ACC112 (cell line): Measurements from ENCODE around the gene ALG12.

Source experiments
- H2AFZ ChIP-seq: fragments of 200-600 bp; sonication (generic); one replicate; pipeline ENCODE4 v1.6.0; 2017; ENCODE audit warnings: antibody characterized with exemption, low read length; ENCODE audit not compliant: unreplicated experiment
- H3K27ac ChIP-seq: fragments of 200-600 bp; sonication (generic); 2 replicates; pipeline ENCODE4 v1.5.1; 2014; ENCODE audit warnings: low read depth, mild to moderate bottlenecking, antibody characterized with exemption, low read length, moderate library complexity
- H3K27me3 ChIP-seq: fragments of 200-600 bp; sonication (generic); 2 replicates; pipeline ENCODE4 v1.6.1; 2014; ENCODE audit warnings: mild to moderate bottlenecking, antibody characterized with exemption, low read length, moderate library complexity, mixed read lengths; ENCODE audit not compliant: insufficient read depth
- H3K36me3 ChIP-seq: fragments of 200-600 bp; sonication (generic); 2 replicates; pipeline ENCODE4 v1.6.1; 2016; ENCODE audit warnings: mild to moderate bottlenecking, antibody characterized with exemption, low read length, moderate library complexity, mixed read lengths; ENCODE audit not compliant: insufficient read depth
- H3K4me1 ChIP-seq: fragments of 200-600 bp; sonication (generic); one replicate; pipeline ENCODE4 v1.6.1; 2016; ENCODE audit warnings: low read length, mixed read lengths; ENCODE audit not compliant: insufficient read depth, unreplicated experiment, control insufficient read depth
- H3K4me3 ChIP-seq: fragments of 200-600 bp; sonication (generic); 2 replicates; pipeline ENCODE4 v1.5.1; 2014; ENCODE audit warnings: mild to moderate bottlenecking, low read depth, low read length
- H3K79me2 ChIP-seq: fragments of 200-600 bp; sonication (generic); one replicate; pipeline ENCODE4 v1.6.0; 2016; ENCODE audit warnings: low read length; ENCODE audit not compliant: control insufficient read depth, unreplicated experiment, insufficient read depth

Gene ALG12

DNA sequence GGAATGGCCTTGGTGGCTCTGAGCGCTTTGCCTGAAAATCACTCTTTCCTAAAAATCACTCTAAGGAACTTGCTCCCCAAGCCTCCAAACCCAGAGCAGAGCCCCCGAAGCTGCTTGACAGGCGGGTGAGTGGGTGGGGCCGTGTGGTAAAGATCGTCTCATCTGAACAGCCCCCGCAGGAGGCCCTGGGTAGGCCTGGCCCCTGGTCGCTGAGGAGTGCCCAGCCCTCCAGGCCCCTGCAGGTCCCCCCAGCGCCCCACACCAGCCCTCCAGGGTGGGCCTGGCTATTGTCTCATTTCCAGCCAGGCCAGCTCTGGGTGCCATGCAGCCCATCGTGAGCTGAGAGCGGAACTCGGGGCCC, 25.1 kb upstream of the ALG12 start:
- Histone ChIP-seq H3K27ac (no peak overlapping the region), H3K4me1 (no peaks in the 10 kb centered on the region)

DNA sequence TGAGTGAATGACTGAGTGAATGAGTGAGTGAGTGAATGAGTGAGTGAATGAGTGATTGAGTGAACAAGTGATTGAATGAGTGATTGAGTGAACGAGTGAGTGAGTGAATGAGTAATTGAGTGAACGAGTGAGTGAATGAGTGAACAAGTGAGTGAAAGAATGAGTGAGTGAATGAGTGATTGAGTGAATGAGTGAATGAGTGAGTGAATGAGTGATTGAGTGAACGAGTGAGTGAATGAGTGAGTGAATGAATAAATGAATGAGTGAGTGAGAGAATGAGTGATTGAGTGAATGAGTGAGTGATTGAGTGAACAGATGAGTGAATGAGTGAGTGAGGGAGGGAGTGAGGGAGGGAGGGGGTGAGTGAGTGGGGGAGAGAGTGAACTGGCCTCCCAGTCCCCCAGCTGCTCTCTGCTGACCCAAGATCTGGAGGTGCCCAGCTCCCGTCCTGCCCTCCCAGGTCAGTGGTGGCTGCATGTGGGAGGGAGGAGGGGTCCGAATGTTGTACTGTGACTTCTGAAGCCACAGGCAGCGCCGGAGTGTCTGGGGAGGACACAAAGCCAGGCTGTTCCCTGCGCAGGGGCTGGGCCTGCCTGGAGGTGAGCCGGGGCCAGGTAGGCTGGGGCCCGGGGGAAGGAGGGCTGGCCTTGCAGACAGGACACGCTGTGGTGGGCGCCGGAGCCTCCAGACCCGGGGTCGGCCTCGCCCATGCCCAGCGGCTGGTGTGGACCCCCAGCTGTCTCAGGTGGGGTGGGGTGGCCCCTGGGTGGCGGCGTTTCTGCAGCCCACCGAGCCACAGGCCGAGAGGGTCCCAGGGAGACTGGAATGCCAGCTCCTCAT, 24.5 kb upstream of the ALG12 start:
- Histone ChIP-seq H3K27me3 (no peaks in the 10 kb centered on the region), H3K4me1 (no peaks in the 10 kb centered on the region), H3K79me2 (no peaks in the 10 kb centered on the region), H3K4me3 (no peak overlapping the region), H2AFZ (no peak overlapping the region), H3K27ac (no peak overlapping the region), H3K36me3 (no peaks in the 10 kb centered on the region)

More for the DNA sequence above, 25.1 kb upstream of the ALG12 start:
- Histone ChIP-seq H2AFZ (no peak overlapping the region), H3K27me3 (no peaks in the 10 kb centered on the region), H3K79me2 (no peaks in the 10 kb centered on the region), H3K36me3 (no peaks in the 10 kb centered on the region), H3K4me3 (no peak overlapping the region)

DNA sequence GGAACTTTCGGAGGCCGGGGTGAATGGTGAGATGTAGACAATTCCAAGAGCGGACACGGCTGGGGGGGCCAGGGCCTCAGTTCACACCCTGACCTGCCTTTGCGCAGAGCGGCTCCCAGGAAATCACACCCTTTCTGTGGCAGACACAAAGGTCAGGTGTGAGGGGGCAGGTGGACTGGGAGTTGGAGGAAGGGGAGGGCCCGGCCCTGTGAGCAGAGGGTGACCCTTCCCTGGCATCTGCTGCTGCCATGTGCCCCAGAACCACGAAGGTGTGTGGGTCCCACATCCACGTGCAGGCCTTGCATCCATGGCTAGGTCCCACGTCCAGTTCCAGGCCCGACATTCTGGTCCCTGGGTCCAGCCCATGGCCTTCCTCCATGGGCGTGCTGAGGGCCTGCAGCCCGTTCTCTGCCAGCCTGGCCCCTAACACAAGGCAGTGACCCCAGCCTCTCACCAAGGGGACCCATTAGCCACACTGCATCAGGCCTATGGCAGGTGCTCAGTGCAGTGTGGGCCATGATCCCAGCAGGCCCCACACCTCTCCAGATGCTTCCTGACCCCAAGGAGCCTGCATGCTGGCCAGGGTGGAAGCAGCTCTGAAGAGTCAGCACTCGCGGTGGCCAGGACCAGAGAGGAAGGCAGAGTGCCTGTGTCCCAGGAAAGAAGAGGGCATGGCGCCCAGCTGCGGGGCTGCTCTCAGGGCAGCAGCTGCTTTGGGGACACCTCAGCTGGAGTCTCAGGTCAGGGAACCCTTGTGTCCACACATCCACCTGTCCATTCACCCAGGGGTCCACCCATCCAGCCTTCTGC, 23.5 kb upstream of the ALG12 start:
- Histone ChIP-seq H3K4me1 (peaks cover under 1% of the 10 kb centered on the region), H3K79me2 (no peaks in the 10 kb centered on the region), H2AFZ (no peak overlapping the region), H3K36me3 (no peaks in the 10 kb centered on the region), H3K27me3 (no peaks in the 10 kb centered on the region), H3K27ac (no peak overlapping the region), H3K4me3 (no peak overlapping the region)

DNA sequence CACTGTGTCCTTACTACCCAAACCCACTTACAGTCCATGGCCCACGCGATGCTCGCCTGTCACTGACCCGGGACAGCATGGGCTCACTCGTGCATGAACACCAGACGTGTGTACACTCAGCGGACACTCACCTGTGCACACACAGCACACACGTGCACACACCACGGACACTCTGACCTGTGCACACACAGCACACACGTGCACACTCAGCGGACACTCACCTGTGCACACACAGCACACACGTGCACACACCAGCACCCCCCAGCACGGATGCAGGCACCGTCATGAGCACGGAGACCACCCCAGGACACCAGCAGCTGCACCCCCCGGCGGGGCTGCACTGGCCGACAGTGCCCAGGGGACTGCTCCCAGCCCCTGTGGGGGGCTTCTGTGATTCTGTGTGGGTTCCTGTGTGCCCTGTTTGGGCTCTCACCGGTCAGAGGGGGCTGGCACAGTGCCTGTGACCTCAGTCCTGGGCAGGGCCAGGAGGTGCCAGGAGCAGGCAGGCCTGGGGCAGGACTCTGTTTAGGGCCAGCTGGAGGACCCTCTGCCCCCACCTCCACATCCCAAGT, 20.4 kb upstream of the ALG12 start:
- H2AFZ ChIP-seq = no peak overlapping the region
- no peaks in the 10 kb centered on the region for H3K79me2 ChIP-seq
- no peaks in the 10 kb centered on the region for H3K36me3 ChIP-seq
- H3K4me1 ChIP-seq = peaks cover 15% of the 10 kb centered on the region
- H3K27ac ChIP-seq = no peak overlapping the region
- no peak overlapping the region for H3K4me3 ChIP-seq
- H3K27me3 ChIP-seq = no peaks in the 10 kb centered on the region

DNA sequence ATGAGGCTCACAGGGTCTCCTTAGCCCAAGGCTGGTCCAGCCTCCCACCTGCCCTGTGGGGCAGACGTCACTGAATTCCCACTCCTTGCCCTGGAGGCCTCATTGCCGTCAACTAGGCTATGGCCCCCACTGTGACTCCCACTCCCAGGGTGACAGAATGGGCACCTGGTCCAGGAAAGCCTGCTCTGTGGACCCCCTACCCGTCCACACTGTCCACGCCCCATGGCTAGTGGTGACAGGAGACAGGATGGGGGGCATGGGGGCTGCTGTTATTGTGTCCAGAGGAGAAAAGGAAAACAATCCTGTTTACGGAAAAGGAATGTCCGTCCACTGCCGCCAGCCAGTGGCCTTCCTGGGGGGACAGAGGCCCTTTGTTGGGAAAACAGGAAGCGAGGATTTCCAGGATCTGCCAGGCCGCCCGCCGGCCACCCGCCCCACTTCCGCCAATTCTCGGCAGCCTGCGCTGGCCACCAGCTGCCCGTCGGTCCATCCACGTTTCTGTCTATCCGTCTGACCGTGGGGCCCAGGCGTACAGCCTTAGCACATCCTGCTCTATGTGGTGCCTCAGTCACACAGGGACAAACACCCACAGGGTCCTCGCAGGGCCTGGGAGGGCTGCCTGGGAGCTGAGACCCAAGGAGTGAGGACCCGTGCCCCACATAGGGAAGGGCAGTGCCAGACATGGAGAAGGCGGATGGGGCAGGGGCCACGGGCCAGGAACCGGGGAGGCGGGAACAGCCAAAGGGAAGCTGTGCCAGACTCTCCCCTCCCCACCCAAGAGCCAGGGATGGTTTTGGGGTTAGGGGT, 19.7 kb upstream of the ALG12 start:
- Histone ChIP-seq H3K27ac (no peak overlapping the region), H3K36me3 (no peaks in the 10 kb centered on the region), H3K4me3 (no peak overlapping the region), H2AFZ (no peak overlapping the region), H3K79me2 (no peaks in the 10 kb centered on the region), H3K4me1 (peaks cover 17% of the 10 kb centered on the region), H3K27me3 (no peaks in the 10 kb centered on the region)

DNA sequence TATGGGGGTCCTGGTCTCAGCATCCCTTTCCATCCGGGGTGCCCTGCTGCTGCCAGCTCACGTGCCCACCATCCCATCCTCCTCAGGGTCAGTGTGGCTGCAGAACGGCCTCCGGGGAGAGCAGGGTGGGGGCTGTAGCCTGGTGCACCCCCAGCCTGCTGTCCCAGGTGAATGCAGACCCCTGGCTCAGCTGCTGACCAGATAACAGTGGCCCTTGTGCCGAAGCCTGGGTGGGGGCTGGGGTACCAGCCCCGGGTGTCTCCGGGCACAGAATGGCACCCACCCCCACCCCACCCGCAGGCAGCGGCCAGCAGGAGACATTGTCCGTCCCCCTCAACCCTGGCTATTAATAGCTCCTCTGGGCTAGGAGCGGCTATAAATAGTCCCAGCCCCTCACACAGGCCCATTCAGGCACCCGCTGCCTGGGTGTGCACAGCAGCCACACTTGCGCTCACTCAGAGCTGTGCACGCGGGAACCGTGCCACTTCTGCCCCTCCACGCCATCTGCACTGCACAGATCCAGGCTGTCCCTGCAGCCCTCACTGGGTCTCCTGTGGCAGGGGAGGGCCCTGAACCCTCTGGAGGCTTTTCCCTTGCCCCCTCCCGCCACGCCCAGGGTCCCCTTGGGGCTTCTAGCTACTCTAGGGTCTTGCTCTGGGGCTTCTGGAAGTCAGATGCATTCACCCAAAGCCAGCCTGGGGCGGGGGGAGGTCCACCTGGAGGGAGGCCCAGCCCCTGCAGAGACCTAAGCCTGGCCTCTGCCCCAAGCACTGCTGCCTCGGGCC, 18.9 kb upstream of the ALG12 start:
- Histone ChIP-seq H3K4me3 (no peak overlapping the region), H3K4me1 (peaks cover 17% of the 10 kb centered on the region), H3K27me3 (no peaks in the 10 kb centered on the region), H3K36me3 (no peaks in the 10 kb centered on the region), H3K27ac (no peak overlapping the region), H2AFZ (no peak overlapping the region), H3K79me2 (no peaks in the 10 kb centered on the region)

DNA sequence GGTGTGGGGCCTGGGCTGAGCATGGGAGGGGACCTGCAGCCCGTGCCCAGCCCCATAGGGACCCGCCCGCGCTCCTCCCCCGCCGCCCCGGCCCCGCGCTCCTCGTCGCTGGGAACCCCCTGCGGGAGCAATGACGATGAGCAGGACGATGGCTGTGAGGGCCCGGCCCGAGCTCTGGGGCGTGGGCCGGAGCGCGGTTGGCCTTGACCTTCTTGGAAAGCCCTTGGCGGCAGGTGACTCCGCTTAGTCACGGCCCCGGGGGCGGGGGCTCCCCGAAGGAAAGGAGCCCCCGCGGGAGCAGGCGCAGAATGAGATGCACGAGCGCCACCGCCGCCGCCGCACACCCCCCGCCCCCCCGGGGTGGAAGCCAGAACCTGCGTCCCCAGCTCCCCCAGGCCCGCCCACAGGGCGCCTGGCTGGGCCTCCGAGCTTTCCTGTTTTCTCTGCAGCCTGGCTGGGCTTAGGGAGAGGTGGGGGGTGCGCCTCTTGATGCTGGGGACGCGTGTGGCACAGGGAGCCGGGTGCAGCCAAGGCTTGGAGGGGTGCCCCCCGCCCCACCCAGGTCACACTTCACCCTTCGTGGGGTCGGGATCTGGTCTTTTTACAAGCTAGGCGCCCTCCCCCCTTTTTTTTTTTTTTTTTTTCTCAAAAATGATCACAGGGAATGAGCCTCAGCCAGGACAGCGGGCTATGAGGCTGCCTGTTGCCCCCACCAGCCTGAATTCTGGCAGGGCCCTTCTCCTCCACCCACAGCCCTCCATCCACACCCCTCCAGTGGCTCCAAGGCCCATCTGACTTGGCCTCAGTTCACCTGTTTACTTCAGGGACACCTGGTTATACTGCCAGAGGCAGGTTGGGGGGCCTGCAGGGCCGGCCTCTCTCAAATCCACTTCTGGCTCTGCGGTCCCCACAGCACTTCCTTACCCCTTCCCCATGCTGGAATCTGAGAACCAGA, 18.1 kb upstream of the ALG12 start:
- Histone ChIP-seq H3K4me3 (peak overlapping the region; percentile 54), H2AFZ (no peak overlapping the region), H3K4me1 (peaks cover 17% of the 10 kb centered on the region)

DNA sequence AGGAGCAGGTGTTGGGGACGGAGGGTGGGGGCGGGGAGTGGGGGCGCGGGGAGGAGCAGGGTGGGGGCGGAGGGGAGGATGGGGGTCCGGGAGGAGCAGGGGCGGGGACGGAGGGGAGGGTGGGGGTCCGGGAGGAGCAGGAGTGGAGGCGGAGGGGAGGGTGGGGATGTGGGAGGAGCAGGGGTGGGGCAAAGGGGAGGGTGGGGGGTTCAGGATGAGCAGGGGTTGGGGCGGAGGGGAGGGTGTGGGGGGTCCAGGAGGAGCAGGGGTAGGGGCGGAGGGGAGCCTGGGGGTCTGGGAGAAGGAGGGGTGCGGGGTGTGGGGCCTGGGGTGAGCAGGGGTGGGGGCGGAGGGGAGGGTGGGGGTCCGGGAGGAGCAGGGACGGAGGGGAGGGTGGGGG, 17.3 kb upstream of the ALG12 start:
- H3K27me3 ChIP-seq = no peaks in the 10 kb centered on the region
- no peak overlapping the region for H3K27ac ChIP-seq
- H2AFZ ChIP-seq = no peak overlapping the region
- no peaks in the 10 kb centered on the region for H3K79me2 ChIP-seq
- no peak overlapping the region for H3K4me3 ChIP-seq
- H3K36me3 ChIP-seq = no peaks in the 10 kb centered on the region
- H3K4me1 ChIP-seq = peaks cover 20% of the 10 kb centered on the region

More for the DNA sequence above, 18.1 kb upstream of the ALG12 start:
- no peaks in the 10 kb centered on the region for H3K36me3 ChIP-seq
- no peaks in the 10 kb centered on the region for H3K79me2 ChIP-seq
- no peak overlapping the region for H3K27ac ChIP-seq
- no peaks in the 10 kb centered on the region for H3K27me3 ChIP-seq

DNA sequence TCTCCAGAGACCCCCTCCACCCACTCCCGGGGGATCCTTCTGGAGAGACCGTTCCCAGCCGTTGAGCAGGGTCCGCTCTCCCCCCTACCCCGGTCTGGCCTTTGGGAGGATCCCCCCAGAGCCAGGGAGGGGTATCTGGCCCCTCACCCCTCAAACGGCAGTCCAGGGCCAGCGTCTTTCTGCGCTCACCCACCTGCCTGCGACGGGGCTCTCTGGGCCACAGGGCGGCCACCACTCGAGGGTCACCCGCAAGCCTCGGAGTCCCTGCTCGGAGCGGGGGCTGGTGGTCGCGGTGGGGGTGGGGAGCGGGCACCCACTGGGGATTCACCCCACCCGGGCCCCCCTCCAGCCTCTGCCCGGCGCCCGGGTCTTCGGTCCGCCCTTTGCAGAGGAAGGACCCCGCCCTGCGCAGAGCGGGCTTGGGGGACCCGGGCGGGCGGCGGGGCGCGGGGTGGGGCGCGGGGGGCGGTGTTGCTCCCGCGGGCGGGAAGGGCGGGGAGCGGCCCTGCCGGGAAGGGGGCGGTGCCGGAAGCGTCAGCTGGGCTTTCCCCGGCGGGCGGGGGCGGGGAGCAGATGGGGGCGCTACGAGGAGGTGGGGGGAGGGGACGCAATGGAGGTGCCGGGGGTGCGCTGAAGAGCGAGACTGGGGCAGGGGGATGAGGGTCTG, 16.8 kb upstream of the ALG12 start:
- H3K27me3 ChIP-seq = no peaks in the 10 kb centered on the region
- no peaks in the 10 kb centered on the region for H3K79me2 ChIP-seq
- H3K4me3 ChIP-seq = peak overlapping the region; percentile 71
- H3K36me3 ChIP-seq = no peaks in the 10 kb centered on the region
- peak overlapping the region; percentile 53; the same call in 1 of the 2 replicates for H3K27ac ChIP-seq
- peaks cover 20% of the 10 kb centered on the region for H3K4me1 ChIP-seq
- no peak overlapping the region for H2AFZ ChIP-seq
